Cardiac muscle cell (in vitro differentiated cells and primary cell): ENCODE measurements around the gene ABHD8. TPM values are rescaled to one million over a fixed set of nuclear protein-coding genes. Genes with fewer than 3 reads are reported as not detected.

Experiments used
- DNase-seq, 2 donors: peaks; one replicate each; pipeline versions ENCODE4 v3.0.0 to v3.0.0-alpha.2; 2010 to 2017; ENCODE audit warnings: low read depth in 1 of 2, low spot score in 1 of 2
- H3K27ac ChIP-seq: fragments of 200-600 bp; sonication (generic); 2 replicates; pipeline ENCODE4 v1.5.1; 2016
- H3K27me3 ChIP-seq: fragments of 200-600 bp; sonication (generic); 2 replicates; pipeline ENCODE4 v1.6.0; 2016; ENCODE audit warnings: control low read depth
- H3K36me3 ChIP-seq: fragments of 200-600 bp; sonication (generic); 2 replicates; pipeline ENCODE4 v1.5.1; 2016; ENCODE audit warnings: control low read depth
- H3K4me1 ChIP-seq: fragments of 200-600 bp; sonication (generic); 2 replicates; pipeline ENCODE4 v1.8.1; 2017; ENCODE audit warnings: low read depth, mild to moderate bottlenecking, mixed run types
- H3K4me3 ChIP-seq: fragments of 200-600 bp; sonication (generic); 2 replicates; pipeline ENCODE4 v1.5.1; 2016; ENCODE audit warnings: mild to moderate bottlenecking
- H3K9me3 ChIP-seq: fragments of 200-600 bp; sonication (generic); 2 replicates; pipeline ENCODE4 v1.5.1; 2017; ENCODE audit warnings: low read depth, mild to moderate bottlenecking, control low read depth
- polyA plus RNA-seq: library from polyadenylated mRNA; unstranded; fragments of >200 nt; fragmentation: Nextera tagmentation; extraction: Ambion mirVana; gene quantifications from 2 replicates; pipeline ENCODE4 v1.2.1, GENCODE V29; 2016
- total RNA-seq: library from RNA; depleted of rRNA; stranded (reverse); fragments of >200 nt; gene quantifications from 2 replicates; pipeline ENCODE4 v1.2.3, GENCODE V29; 2016
- TF ChIP-seq, protein P1 (sequence below): IDR thresholded peaks from 2 replicates; pipeline ENCODE4 v1.5.1; 2012; ENCODE audit warnings: low read depth, mild to moderate bottlenecking, low read length

Gene ABHD8
- total and polyA plus RNA-seq, 2 experiments from 2014 or later: 38.1 to 50.6 TPM

DNA sequence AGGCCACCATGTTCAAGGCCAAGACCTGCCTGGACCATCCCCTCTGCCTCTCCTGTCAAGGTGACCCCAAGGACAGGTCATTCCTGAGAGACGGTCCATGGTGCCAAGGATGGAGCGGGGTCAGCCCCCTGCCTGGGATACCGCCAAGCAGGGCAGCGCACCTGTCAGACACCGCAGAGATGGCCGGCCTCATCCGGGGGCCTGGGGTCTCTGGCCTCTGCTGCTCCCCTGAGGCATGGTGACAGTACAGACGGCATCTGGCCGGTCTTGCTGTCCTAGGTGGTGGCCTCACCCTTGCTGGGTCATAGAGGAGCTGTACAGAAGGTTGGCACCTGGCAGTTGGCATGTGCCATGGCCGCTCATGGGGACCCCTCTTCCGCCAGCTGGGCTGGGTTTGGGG lies 17.2 kb upstream of the ABHD8 start:
- no peaks in the 10 kb centered on the region for H3K27me3 ChIP-seq
- H3K36me3 ChIP-seq: peaks cover 8% of the 10 kb centered on the region
- no peak for DNase-seq
- H3K4me3 ChIP-seq: no peak overlapping the region
- no peaks in the 10 kb centered on the region for H3K9me3 ChIP-seq
- no peak overlapping the region for H3K27ac ChIP-seq
- no peaks in the 10 kb centered on the region for H3K4me1 ChIP-seq
- TF ChIP-seq, protein P1, sequence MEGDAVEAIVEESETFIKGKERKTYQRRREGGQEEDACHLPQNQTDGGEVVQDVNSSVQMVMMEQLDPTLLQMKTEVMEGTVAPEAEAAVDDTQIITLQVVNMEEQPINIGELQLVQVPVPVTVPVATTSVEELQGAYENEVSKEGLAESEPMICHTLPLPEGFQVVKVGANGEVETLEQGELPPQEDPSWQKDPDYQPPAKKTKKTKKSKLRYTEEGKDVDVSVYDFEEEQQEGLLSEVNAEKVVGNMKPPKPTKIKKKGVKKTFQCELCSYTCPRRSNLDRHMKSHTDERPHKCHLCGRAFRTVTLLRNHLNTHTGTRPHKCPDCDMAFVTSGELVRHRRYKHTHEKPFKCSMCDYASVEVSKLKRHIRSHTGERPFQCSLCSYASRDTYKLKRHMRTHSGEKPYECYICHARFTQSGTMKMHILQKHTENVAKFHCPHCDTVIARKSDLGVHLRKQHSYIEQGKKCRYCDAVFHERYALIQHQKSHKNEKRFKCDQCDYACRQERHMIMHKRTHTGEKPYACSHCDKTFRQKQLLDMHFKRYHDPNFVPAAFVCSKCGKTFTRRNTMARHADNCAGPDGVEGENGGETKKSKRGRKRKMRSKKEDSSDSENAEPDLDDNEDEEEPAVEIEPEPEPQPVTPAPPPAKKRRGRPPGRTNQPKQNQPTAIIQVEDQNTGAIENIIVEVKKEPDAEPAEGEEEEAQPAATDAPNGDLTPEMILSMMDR: no peak

DNA sequence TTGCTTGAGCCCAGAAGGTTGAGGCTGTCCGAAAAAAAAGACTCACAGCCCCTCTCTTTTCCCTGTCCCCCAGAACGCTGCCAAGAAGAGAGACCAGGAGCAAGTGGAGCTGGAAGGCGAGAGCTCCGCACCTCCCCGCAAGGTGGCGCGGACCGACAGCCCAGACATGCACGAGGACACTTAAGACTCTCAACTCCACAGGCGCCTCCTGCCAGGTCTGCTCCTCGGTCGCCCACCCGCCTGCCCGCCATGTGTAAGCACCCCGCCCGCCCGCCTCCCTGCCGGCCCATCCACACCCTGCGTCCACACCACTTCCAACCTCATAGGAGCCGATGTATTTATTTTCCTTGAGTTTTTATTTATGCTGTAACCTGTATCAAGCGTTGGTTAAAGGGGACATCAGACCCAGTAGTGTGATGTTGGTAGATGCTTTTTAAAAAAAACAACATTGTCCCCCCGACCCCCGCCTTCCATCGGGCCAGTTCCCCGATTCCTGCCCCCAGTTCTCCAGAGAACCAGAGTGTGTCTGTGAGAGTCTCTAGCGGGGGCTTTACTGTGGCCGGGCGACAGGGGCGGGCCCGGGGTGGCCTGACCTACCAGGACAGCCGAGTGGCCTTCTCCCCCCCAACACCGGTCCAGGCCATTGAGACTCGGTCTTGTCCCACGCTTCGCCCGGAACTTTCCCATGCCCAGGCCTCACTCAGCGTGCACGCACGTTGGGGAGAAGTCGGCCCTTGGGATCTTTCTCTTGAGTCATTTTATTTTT lies 16.4 kb upstream of the ABHD8 start:
- Histone ChIP-seq H3K4me1 (no peaks in the 10 kb centered on the region), H3K27me3 (no peaks in the 10 kb centered on the region), H3K4me3 (no peak overlapping the region), H3K36me3 (peaks cover 10% of the 10 kb centered on the region), H3K9me3 (no peaks in the 10 kb centered on the region), H3K27ac (no peak overlapping the region)
- no peak for DNase-seq
- TF ChIP-seq, protein P1: no peak

DNA sequence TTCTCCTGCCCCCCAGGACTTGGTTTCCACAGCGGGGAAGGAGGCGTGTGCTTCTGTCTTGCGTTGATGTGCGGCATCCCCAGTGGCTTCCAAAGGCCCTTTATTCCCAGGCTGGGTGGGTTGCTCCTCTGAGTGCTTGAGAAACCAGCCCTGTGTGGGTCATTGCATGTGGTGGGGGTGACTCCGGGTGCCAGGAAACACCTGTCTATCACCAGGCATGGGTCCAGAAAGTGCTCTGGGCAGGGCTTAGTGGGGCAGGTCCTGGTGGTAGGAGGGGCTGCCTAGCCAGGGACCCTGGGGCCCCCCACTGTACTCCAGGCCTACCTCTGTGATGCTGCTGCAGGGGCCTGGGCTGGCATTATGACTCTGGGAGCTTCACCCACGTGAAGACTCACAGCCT lies 15.7 kb upstream of the ABHD8 start:
- Histone ChIP-seq H3K27ac (no peak overlapping the region), H3K27me3 (no peaks in the 10 kb centered on the region), H3K9me3 (no peaks in the 10 kb centered on the region), H3K36me3 (peaks cover 15% of the 10 kb centered on the region), H3K4me1 (no peaks in the 10 kb centered on the region), H3K4me3 (no peak overlapping the region)
- TF ChIP-seq, protein P1: no peak
- DNase-seq: no peak

DNA sequence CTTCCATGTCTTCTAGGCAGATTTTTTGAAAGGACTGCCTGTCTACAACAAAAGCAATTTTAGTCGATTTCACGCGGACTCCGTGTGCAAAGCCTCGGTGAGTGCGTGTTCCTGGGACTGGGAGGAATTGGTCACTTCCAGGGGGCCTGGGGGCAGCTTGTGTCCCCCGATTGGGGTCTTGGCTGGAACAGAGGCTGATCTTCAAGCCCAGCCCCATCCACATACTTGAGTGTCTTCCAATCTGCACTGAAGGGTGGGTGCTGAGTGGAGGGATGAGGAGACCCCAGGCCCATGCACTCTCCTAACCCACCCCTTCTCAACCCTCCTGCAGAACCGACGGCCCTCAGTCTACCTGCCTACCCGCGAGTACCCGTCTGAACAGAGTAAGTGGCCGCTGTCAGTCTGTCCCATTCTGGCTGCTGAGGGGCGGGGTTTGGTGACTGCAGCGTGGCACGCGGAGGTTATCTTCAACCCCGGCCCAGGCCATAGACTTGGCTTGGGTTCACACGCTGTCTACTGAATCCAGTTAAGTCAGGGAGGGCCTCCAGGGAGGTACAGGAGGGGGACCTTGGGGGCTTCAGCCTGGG lies 10.9 kb upstream of the ABHD8 start:
- Histone ChIP-seq H3K27me3 (no peaks in the 10 kb centered on the region), H3K9me3 (no peaks in the 10 kb centered on the region), H3K4me1 (peaks cover 5% of the 10 kb centered on the region), H3K36me3 (peaks cover 9% of the 10 kb centered on the region), H3K4me3 (no peak overlapping the region), H3K27ac (no peak overlapping the region)
- no peak for DNase-seq
- TF ChIP-seq, protein P1: no peak

DNA sequence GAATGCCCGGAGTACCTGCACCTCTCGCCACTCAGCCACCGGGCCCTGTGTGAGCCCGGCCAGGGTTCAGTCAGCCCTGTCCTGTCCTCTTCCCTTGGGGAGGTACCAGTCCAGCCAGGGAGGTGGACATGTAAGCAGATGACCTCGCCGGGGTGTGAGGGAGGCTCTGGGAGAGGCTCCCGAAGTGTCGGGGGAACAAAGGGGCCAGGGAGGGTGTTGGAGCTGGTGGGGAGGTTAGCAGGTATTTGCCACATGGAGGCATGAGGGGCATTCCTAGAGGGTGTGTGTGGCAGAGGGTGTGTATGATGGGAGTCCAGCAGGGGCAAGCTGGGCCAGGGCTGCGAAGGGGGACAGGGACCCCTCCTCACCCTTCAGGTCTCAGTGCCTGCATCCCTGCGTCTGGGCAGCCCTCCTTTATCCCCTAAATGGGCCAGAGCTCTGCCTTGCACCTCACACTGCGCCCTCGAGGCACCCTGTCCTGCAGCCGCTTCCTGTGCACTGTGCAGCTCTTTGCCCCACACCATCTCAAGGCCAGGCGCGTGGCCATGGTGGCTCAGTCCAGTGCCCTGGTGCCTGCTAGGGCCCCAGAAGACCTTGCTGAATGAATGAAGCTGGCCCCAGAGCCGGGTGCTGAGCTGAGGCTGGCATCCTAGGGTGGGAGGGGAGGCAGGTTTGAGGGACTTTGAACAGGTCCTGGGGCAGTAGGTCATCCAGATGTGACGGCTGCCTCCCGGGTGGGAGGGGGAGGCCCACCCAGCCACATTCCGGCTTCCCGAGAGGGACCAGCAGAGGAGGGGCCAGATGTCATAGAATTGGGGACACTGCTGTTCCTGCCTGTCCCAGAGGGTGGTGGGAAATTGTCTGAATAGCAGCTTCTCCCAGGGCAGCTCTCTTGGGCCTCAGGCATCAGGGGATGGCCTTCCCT lies 9.2 kb upstream of the ABHD8 start:
- DNase-seq: no peak
- Histone ChIP-seq H3K27me3 (no peaks in the 10 kb centered on the region), H3K36me3 (peaks cover 9% of the 10 kb centered on the region), H3K4me1 (peaks cover 5% of the 10 kb centered on the region), H3K4me3 (no peak overlapping the region), H3K27ac (no peak overlapping the region), H3K9me3 (no peaks in the 10 kb centered on the region)
- TF ChIP-seq, protein P1: no peak
